ENCODE data around the gene CDH4.

- TF ChIP-seq, protein P1, sequence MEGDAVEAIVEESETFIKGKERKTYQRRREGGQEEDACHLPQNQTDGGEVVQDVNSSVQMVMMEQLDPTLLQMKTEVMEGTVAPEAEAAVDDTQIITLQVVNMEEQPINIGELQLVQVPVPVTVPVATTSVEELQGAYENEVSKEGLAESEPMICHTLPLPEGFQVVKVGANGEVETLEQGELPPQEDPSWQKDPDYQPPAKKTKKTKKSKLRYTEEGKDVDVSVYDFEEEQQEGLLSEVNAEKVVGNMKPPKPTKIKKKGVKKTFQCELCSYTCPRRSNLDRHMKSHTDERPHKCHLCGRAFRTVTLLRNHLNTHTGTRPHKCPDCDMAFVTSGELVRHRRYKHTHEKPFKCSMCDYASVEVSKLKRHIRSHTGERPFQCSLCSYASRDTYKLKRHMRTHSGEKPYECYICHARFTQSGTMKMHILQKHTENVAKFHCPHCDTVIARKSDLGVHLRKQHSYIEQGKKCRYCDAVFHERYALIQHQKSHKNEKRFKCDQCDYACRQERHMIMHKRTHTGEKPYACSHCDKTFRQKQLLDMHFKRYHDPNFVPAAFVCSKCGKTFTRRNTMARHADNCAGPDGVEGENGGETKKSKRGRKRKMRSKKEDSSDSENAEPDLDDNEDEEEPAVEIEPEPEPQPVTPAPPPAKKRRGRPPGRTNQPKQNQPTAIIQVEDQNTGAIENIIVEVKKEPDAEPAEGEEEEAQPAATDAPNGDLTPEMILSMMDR (IDR thresholded peaks at IDR 0.05; ENCODE audit: insufficient read depth, low read length): no peak
- TF ChIP-seq, protein P2, sequence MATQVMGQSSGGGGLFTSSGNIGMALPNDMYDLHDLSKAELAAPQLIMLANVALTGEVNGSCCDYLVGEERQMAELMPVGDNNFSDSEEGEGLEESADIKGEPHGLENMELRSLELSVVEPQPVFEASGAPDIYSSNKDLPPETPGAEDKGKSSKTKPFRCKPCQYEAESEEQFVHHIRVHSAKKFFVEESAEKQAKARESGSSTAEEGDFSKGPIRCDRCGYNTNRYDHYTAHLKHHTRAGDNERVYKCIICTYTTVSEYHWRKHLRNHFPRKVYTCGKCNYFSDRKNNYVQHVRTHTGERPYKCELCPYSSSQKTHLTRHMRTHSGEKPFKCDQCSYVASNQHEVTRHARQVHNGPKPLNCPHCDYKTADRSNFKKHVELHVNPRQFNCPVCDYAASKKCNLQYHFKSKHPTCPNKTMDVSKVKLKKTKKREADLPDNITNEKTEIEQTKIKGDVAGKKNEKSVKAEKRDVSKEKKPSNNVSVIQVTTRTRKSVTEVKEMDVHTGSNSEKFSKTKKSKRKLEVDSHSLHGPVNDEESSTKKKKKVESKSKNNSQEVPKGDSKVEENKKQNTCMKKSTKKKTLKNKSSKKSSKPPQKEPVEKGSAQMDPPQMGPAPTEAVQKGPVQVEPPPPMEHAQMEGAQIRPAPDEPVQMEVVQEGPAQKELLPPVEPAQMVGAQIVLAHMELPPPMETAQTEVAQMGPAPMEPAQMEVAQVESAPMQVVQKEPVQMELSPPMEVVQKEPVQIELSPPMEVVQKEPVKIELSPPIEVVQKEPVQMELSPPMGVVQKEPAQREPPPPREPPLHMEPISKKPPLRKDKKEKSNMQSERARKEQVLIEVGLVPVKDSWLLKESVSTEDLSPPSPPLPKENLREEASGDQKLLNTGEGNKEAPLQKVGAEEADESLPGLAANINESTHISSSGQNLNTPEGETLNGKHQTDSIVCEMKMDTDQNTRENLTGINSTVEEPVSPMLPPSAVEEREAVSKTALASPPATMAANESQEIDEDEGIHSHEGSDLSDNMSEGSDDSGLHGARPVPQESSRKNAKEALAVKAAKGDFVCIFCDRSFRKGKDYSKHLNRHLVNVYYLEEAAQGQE (IDR thresholded peaks at IDR 0.05; ENCODE audit: insufficient replicate concordance, low read depth): no peak
Observed at GRCh38 chr20:61883857-61884393, 631.9 kb downstream of the CDH4 start.
